GM18873 (cell line): ENCODE data around the gene AFAP1L2.

Experiments used
- ATAC-seq: cut with Tn5 transposase; IDR thresholded peaks from one replicate; pipeline ENCODE4 v1.9.1; 2021; ENCODE audit warnings: mild to moderate bottlenecking, moderate library complexity, moderate number of reproducible peaks; ENCODE audit not compliant: unreplicated experiment, low FRiP score

The AFAP1L2 gene

DNA sequence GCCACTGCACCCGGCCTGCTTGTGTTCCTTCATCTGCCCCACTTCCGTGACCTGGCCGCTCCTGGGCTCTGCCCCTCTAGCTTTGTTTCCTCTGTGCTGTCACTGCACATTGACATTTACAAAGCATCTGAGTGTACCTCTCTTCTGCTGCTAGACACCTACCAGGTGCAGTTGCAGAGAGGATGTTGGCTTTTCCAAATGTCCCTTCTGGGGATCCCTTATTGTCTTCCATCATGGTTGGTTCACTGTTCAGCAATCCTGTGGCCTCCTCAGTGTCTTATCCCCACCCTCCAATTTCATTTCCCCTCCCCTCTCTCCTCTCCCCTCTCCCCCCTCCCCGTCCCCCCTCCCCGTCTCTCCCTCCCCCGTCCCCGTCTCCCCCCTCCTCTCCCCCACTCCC, 151.4 kb downstream of the AFAP1L2 start:
- no peak for ATAC-seq

DNA sequence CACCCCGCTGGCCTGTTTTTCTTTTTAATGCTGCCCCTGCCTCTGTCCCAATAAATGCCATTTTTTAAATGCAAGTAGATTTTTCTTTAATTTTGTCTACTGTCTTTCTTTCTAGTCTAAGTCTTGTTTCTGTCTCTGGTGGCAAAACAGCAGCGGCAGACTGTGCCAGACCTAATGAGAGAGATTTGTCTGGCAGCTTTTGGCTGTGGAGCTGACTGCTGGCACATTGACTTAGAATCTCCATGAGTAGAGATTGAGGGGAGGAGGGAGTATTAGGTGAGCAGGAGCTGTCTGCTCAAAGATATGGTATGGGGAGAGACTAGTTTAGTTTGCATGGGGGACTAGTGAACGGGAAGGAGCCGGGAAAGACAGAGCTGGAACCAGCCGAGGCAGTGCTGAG, 152.2 kb downstream of the AFAP1L2 start:
- ATAC-seq: no peak

DNA sequence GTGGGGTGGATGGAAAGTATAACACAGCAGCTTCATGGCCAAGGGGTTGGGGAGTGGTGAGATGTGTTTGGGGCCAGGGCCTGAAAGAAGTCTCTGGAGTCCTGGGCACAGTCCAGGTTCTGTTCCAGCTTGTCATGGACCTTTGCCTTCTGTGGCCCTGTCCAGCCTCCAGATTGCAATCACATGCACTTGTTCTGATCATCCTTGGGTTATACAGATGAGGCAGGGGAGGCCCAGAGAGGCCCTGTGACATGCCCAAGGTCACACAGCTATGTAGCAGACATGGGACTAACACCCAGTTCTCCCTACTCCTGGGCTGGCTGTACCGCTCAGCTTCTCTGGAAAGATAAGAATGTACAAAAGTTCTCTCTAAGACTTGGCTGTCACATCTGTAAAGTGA, 153.6 kb downstream of the AFAP1L2 start:
- ATAC-seq: no peak

- ATAC-seq: no peak
These were observed 154.1 kb downstream of the AFAP1L2 start for GRCh38 chr10:114250236-114250635.

GRCh38 chr10:114246679-114247305, 157.5 kb downstream of the AFAP1L2 start:
- ATAC-seq: no peak

DNA sequence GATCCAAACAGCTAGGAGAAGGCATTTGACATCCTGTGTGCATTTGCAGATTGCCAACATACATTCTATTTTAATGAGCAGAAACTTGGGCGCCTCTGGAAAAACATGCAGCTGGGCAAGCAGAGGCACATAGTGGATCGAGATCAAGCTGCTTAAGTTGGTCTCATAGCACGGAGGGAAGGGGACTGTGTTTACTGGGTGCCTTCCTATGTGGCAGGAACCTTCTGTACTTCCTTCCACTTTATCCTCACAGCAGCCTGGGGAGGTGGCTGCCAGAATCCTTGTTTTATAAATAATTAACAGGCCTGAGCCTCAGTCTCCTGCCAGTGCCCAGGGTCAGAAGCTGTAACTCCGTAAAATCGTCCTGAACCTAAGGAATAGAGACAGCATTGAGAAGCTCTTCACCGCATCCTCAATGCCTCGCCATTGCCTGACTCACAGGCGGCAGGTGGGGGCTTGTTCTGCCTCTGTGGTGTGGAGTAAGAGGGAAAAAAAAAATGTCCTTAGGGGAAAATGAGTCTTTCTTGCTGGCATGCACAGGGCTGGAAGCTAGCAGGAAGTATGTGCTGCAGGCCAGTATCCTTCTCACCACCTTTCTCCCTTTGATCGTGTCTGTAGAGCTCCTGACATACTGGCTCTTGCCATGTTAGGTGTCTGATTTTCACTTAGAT, 159.0 kb downstream of the AFAP1L2 start:
- no peak for ATAC-seq
